GM21528 (cell line): ENCODE data around the gene PTK6.

Experiments used
- ATAC-seq: cut with Tn5 transposase; IDR thresholded peaks from one replicate; pipeline ENCODE4 v1.9.1; 2021; ENCODE audit warnings: mild to moderate bottlenecking, moderate library complexity; ENCODE audit not compliant: unreplicated experiment, low FRiP score

PTK6 gene

GRCh38 chr20:63545814-63546213 is 8.6 kb upstream of the PTK6 start:
- ATAC-seq: no peak

- ATAC-seq: no peak
These were observed 7.9 kb upstream of the PTK6 start for GRCh38 chr20:63544958-63545516.

- no peak for ATAC-seq
These were observed 7.2 kb upstream of the PTK6 start for GRCh38 chr20:63544241-63544957.

GRCh38 chr20:63543733-63544132 is 6.6 kb upstream of the PTK6 start:
- ATAC-seq: no peak

DNA sequence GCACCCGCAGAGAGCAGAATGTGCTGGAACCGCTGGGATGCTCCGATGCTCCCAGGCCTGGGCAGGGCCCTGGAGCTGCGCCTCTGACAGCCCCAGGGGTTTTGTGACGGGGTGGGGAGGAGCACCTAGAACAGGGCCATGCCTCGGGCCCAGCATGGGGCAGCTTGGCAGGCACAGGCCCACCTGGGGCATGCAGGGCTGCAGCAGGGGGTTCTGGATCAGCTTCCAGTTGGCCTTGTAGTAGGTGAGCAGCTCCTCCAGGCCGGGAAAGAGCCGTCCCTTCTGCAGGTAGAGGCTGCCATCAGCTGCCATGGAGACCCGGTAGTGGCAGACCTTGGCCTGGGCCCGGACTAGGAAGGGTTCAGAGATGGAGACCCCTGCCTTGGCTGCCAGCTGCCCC is 6.0 kb upstream of the PTK6 start:
- no peak for ATAC-seq

- ATAC-seq: no peak
These were observed 5.5 kb upstream of the PTK6 start for GRCh38 chr20:63542696-63543095.

GRCh38 chr20:63542031-63542559 is 4.9 kb upstream of the PTK6 start:
- ATAC-seq: no peak

GRCh38 chr20:63541371-63541770 is 4.2 kb upstream of the PTK6 start:
- ATAC-seq: no peak

GRCh38 chr20:63540417-63541186 is 3.4 kb upstream of the PTK6 start:
- ATAC-seq: no peak

GRCh38 chr20:63539441-63540370 is 2.5 kb upstream of the PTK6 start:
- no peak for ATAC-seq

DNA sequence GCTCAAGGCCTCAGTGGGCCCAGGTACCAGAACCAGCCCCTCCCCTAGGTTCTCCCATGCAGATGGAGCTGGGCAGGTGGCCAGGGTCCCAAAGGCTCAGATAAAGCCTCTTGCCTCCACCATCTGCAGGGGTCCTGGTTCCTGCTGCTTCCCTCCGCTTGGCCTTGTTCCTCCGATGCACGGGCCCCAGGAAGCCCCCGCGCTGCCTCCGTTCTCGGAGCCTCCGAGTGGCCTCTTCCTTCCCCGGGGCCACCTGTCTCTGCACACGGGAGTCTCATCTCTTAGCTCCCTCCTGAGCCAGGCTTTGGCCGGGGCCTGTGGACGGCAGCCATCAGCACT is 1.9 kb upstream of the PTK6 start:
- no peak for ATAC-seq

DNA sequence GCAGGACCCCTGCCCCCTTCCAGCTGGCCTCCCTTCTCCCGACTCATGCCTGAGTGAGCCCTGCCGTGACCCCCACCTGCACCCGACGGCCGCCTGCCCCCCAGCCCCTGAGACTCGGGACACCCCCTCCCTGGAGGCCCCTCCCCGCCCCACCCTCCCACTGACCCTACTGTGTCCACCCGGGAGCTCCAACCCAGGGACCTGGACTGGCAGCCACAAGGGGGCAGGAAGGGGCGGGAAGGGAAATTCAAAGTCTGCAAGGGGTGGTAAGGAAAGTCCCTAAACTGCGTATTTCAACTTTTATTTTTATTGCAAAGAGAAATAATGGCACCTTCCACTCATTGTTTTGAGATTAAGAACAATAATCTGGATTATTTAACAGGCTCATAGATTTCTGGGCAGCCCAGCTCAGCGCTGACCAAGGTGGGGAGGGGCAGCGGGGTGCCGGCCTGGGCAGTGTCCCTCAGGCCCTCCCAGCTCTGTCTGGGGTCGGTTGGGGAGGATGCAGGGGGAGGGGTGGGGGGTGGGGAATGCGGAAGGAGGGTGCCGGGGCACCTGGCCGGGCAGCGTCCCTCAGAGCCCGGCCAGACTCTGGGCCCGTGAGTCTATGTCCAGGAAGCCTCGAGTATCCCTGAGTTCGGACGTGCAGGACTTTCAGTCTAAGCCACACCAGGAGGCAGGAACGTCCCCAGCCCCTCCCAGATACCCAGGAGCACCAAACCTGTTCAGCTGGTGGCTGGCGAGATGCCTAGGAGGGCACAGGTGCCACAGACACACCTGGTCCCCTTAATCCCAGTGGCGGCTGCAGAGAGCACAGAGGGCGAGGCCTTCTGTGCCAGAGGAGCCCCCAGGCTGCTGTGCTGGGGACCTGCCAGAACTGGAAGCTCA is 1.3 kb upstream of the PTK6 start:
- ATAC-seq: no peak

DNA sequence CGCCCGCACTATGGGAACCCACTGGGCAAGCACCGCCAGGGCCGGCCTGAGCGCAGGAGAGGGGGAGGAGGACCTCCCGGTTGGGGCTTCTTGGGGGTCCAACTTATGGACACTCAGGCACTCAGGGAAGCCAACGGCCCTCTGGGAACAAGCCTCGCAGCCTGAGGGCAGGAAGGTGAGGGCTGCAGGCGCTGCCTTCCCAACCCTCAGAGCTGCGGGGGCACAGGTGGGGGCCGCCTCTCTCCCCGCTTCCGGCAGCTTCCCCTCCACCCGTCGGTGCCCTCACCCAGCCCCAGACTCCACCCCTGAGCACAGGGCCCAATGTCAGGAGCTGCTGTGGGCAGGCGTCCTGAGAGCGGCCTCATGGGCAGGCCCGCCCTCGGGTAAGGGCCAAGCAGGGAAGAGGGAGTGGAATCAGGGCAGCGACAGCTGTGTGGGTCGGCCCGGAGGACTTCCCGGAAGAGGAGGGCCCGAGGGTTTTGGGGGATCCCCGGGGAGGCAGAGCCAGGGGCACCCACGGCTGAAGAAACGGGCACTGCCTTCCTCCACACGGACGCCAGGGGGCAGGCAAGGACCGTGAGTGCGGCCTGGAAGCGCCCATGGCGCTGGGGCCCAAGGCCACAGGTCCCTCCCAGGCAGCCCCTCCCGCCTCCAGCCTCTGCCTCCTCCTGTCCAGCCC is 488 bp upstream of the PTK6 start:
- peak; percentile 74 for ATAC-seq

DNA sequence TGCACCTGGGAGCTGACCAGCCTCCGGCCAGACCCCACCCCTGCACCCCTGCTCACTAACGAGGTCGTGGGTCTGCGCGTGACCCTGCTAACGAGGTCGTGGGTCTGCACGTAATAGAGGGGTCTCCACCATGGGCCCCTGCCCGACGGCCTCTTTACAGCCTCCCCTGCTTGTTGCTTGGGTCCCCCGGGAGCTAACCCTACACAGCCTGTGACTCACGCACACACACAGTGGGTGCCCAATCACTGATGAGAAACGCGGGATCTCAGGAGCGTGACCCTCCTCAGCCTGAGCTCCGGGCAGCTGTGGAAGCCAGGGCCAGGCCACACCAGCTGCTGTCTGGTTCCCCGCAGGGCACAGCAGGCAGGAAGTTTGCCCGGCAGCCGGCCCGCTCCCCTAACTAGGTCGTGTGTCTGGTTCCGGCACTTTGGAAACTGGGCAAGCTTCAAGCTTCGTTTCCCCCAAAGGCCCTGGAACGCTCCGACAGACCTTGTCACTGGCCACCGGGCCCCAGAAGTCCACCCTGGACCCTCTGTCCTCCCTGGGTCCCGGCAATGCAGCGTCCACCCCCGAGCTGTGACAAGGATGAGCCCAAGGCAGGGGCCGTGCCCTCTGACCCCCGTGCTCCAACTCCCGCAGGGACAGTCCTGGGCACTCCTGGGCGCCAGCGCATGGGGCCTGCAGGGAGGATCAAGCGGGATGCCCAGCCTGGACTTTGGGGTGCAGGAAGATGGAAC is 767 bp downstream of the PTK6 start:
- no peak for ATAC-seq

DNA sequence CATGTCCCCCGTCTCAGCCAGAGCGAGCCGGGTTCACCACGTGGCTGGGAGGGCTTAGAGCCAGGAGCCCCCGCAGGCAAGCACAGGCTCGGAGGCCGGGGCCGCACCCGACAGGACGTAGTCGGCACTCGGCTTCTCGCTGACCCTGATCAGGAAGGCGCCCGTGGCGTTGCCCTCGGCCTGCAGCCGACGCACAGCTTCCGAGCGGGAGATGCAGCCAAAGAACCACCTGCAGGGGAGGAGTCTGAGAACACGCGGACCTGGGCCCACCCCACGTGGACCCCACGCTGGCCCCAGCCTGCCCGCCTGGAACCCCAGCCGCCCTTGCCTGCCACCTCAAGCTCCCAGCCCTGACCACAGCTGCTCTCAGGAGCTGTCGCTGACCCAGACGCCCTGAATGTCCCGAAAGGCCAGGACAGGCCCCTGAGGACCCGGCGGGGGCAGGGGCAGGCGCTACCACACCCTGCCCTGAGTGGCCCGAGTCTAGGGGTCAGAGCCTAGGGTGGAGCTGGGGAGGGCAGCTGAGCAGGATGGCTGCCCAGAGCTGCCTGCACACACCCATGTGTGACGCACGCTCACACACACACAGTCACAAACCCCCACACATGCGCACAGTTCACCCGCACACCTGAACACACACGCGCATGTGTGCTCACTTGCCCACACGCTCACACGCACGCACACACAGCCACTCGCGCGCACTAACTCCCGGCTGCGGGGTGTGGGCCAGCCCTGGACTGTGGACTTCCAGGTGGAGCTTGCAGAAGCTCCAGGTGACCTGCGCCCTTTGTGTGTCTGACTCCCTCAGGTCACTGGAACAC is 2.1 kb downstream of the PTK6 start:
- ATAC-seq: no peak

DNA sequence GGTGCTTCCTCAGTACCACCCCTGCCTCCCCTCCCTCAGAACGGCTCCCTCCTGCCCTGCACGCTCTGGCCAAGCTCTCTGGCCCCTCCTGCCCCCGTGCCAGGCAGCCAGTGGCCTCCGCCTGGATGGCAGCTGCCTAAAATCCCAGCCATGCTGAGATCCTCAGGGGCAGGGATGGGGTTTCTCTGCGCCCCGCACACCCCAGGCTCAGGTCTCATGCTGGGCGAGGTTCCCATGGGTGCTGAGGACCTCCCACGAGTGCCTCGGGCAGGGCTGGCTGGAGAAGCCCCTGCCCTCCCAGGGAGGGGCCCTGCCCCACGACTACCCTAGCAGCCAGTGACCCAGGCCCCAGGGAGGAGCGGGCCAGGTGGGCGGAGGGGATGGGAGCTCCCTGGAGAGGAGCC is 2.7 kb downstream of the PTK6 start:
- no peak for ATAC-seq

GRCh38 chr20:63533871-63534393 is 3.2 kb downstream of the PTK6 start:
- ATAC-seq: no peak
